Hepatocyte (in vitro differentiated cells): ENCODE data around the gene KIRREL3. TPM values are rescaled to one million over a fixed set of nuclear protein-coding genes. Genes with fewer than 3 reads are reported as not detected.

Experiments used
- DNase-seq: peaks from one replicate; pipeline ENCODE4 v3.0.0-alpha.2; 2016; ENCODE audit warnings: low spot score
- H2AFZ ChIP-seq: fragments of 200-600 bp; sonication (generic); 2 replicates; pipeline ENCODE4 v1.6.0; 2016; ENCODE audit warnings: antibody characterized with exemption, mild to moderate bottlenecking
- H3K27ac ChIP-seq: fragments of 200-600 bp; sonication (generic); 2 replicates; pipeline ENCODE4 v1.5.1; 2016; ENCODE audit warnings: mild to moderate bottlenecking
- H3K27me3 ChIP-seq: fragments of 200-600 bp; sonication (generic); 2 replicates; pipeline ENCODE4 v1.6.1; 2016
- H3K36me3 ChIP-seq: fragments of 200-600 bp; sonication (generic); replicated peaks from 2 replicates; pipeline ENCODE4 v1.5.1; 2016; ENCODE audit warnings: low read depth; ENCODE audit not compliant: insufficient read depth
- H3K4me1 ChIP-seq: fragments of 200-600 bp; sonication (generic); 2 replicates; pipeline ENCODE4 v1.5.1; 2016; ENCODE audit warnings: mild to moderate bottlenecking, moderate library complexity; ENCODE audit not compliant: insufficient read depth
- H3K4me2 ChIP-seq: fragments of 200-600 bp; sonication (generic); 2 replicates; pipeline ENCODE4 v1.6.0; 2016
- H3K4me3 ChIP-seq: fragments of 200-600 bp; sonication (generic); 2 replicates; pipeline ENCODE4 v1.5.1; 2016; ENCODE audit warnings: mild to moderate bottlenecking
- H3K79me2 ChIP-seq: fragments of 200-600 bp; sonication (generic); 2 replicates; pipeline ENCODE4 v1.6.0; 2017; ENCODE audit warnings: mild to moderate bottlenecking
- H3K9me2 ChIP-seq: fragments of 200-600 bp; sonication (generic); replicated peaks from 2 replicates; pipeline ENCODE4 v1.6.0; 2017; ENCODE audit warnings: mild to moderate bottlenecking; ENCODE audit not compliant: insufficient read depth
- H3K9me3 ChIP-seq: fragments of 200-600 bp; sonication (generic); 2 replicates; pipeline ENCODE4 v1.5.1; 2016; ENCODE audit warnings: low read depth, mild to moderate bottlenecking
- H4K20me1 ChIP-seq: fragments of 200-600 bp; sonication (generic); 2 replicates; pipeline ENCODE4 v1.6.0; 2016; ENCODE audit warnings: mild to moderate bottlenecking; ENCODE audit not compliant: insufficient read depth, poor library complexity, severe bottlenecking
- CTCF ChIP-seq: fragments of 200-600 bp; sonication (generic); IDR thresholded peaks from 2 replicates; pipeline ENCODE4 v1.5.1; 2016; ENCODE audit warnings: antibody characterized with exemption, mild to moderate bottlenecking; ENCODE audit not compliant: poor library complexity
- EZH2 ChIP-seq: fragments of 200-600 bp; sonication (generic); IDR thresholded peaks from 2 replicates; pipeline ENCODE4 v1.6.1; 2016; ENCODE audit warnings: antibody characterized with exemption, mild to moderate bottlenecking, borderline replicate concordance
- EZH2phosphoT487 ChIP-seq: fragments of 200-600 bp; sonication (generic); IDR thresholded peaks from one replicate; pipeline ENCODE4 v1.6.1; 2018; ENCODE audit warnings: antibody characterized with exemption, mild to moderate bottlenecking, low read depth, moderate library complexity; ENCODE audit not compliant: unreplicated experiment, severe bottlenecking
- WGBS: methylation state at CpG from one replicate; pipeline ENCODE4 v1.1.6; 2016; ENCODE audit warnings: low lambda C conversion rate; ENCODE audit errors: missing lambda C conversion rate; 5-methylcytosine and 5-hydroxymethylcytosine counted together
- polyA plus RNA-seq: library from polyadenylated mRNA; unstranded; fragments of >200 nt; fragmentation: Nextera tagmentation; extraction: Ambion mirVana; gene quantifications from 2 replicates; pipeline ENCODE4 v1.2.1, GENCODE V29; 2016
- total RNA-seq: library from RNA; depleted of rRNA; stranded (reverse); fragments of >200 nt; gene quantifications from 2 replicates; pipeline ENCODE4 v1.2.3, GENCODE V29; 2014

Gene KIRREL3
- total and polyA plus RNA-seq, 2 experiments from 2014 or later, result 0.33 to 0.86 TPM

GRCh38 chr11:126544108-126545056, 456.2 kb downstream of the KIRREL3 start:
- peak overlapping the region; percentile 42 for H3K4me2 ChIP-seq
- 26% methylated on average over 15 of the region's 15 CpGs for WGBS

DNA sequence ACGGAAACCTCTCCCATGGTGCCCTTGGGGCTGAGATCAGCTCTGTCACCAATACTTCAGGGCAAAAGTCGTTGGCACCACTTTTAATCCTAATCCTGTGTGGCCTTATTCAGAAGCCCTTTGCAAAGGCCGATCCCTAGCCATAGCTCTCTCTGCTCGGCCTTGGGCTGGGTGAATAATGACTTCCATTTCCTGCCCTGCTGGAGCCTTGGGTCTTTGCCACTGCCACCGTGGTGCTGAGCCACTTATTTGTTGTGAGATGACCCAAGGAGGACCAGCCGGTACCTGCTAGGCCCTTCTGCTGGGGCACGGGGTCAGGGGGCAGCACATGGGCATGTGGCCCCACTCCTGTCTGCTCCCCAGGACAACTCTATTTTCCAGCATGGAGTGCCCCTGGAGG, 456.9 kb downstream of the KIRREL3 start:
- Histone ChIP-seq H3K9me2 (no peaks in the 10 kb centered on the region), H3K79me2 (no peaks in the 10 kb centered on the region), H4K20me1 (no peaks in the 10 kb centered on the region), H3K4me2 (peak overlapping the region; percentile 33), H3K27ac (no peak overlapping the region), H3K27me3 (peaks cover 12% of the 10 kb centered on the region), H3K36me3 (no peaks in the 10 kb centered on the region), H3K9me3 (no peaks in the 10 kb centered on the region), H2AFZ (no peak overlapping the region), H3K4me1 (no peaks in the 10 kb centered on the region), H3K4me3 (no peak overlapping the region)
- no peak for DNase-seq
- 59% methylated on average over 7 of the region's 7 CpGs for WGBS
- TF ChIP-seq CTCF, result no peak
- no peak for TF ChIP-seq EZH2phosphoT487
- TF ChIP-seq EZH2, result no peak

More at GRCh38 chr11:126544108-126545056, 456.2 kb downstream of the KIRREL3 start:
- H2AFZ ChIP-seq, result no peak overlapping the region
- no peaks in the 10 kb centered on the region for H3K9me2 ChIP-seq
- no peaks in the 10 kb centered on the region for H3K36me3 ChIP-seq
- H4K20me1 ChIP-seq, result no peaks in the 10 kb centered on the region
- peak; percentile 73 for DNase-seq
- H3K27ac ChIP-seq, result no peak overlapping the region
- no peaks in the 10 kb centered on the region for H3K79me2 ChIP-seq
- no peak overlapping the region for H3K4me3 ChIP-seq
- peaks cover 7% of the 10 kb centered on the region for H3K27me3 ChIP-seq
- TF ChIP-seq CTCF, result no peak
- no peak for TF ChIP-seq EZH2
- TF ChIP-seq EZH2phosphoT487, result no peak
- no peaks in the 10 kb centered on the region for H3K9me3 ChIP-seq
- no peaks in the 10 kb centered on the region for H3K4me1 ChIP-seq

- TF ChIP-seq EZH2phosphoT487 (no peak), CTCF (no peak), EZH2 (no peak)
- Histone ChIP-seq H2AFZ (no peak overlapping the region), H3K9me2 (no peaks in the 10 kb centered on the region), H4K20me1 (no peaks in the 10 kb centered on the region), H3K4me3 (no peak overlapping the region), H3K79me2 (no peaks in the 10 kb centered on the region), H3K4me2 (no peak overlapping the region), H3K4me1 (no peaks in the 10 kb centered on the region), H3K9me3 (no peaks in the 10 kb centered on the region), H3K27ac (no peak overlapping the region), H3K27me3 (peaks cover 23% of the 10 kb centered on the region), H3K36me3 (no peaks in the 10 kb centered on the region)
- no peak for DNase-seq
- 82% methylated on average over 4 of the region's 4 CpGs for WGBS
These were observed 458.1 kb downstream of the KIRREL3 start for GRCh38 chr11:126542334-126543015.
